HK-2 (cell line): ENCODE results near the gene NRXN3.

Experiments
- DNase-seq: peaks from one replicate; pipeline ENCODE4 v3.0.0-alpha.2; 2018; ENCODE audit not compliant: unreplicated experiment

Gene NRXN3

GRCh38 chr14:79540394-79540793, 1370.2 kb downstream of the NRXN3 start:
- no peak for DNase-seq

- DNase-seq: no peak
Observed at GRCh38 chr14:79542121-79542520, 1371.9 kb downstream of the NRXN3 start.

- no peak for DNase-seq
Observed at GRCh38 chr14:79543348-79543747, 1373.2 kb downstream of the NRXN3 start.

- DNase-seq: peak; percentile 6
Observed at GRCh38 chr14:79543967-79544697, 1374.0 kb downstream of the NRXN3 start.

GRCh38 chr14:79544698-79545070, 1374.5 kb downstream of the NRXN3 start:
- DNase-seq: no peak

- DNase-seq: no peak
Observed at GRCh38 chr14:79548836-79549235, 1378.7 kb downstream of the NRXN3 start.

GRCh38 chr14:79549515-79549914, 1379.3 kb downstream of the NRXN3 start:
- no peak for DNase-seq

GRCh38 chr14:79551523-79551922, 1381.3 kb downstream of the NRXN3 start:
- DNase-seq: no peak

- no peak for DNase-seq
Observed at GRCh38 chr14:79552778-79553177, 1382.6 kb downstream of the NRXN3 start.

- no peak for DNase-seq
Observed at GRCh38 chr14:79554816-79555215, 1384.6 kb downstream of the NRXN3 start.

GRCh38 chr14:79555429-79555828, 1385.3 kb downstream of the NRXN3 start:
- DNase-seq: no peak

GRCh38 chr14:79557309-79557708, 1387.1 kb downstream of the NRXN3 start:
- DNase-seq: no peak

GRCh38 chr14:79562185-79562584, 1392.0 kb downstream of the NRXN3 start:
- DNase-seq: no peak

- no peak for DNase-seq
Observed at GRCh38 chr14:79564371-79564770, 1394.2 kb downstream of the NRXN3 start.

GRCh38 chr14:79567306-79567705, 1397.1 kb downstream of the NRXN3 start:
- no peak for DNase-seq

GRCh38 chr14:79568594-79568993, 1398.4 kb downstream of the NRXN3 start:
- DNase-seq: no peak

- DNase-seq: no peak
Observed at GRCh38 chr14:79569072-79569471, 1398.9 kb downstream of the NRXN3 start.

GRCh38 chr14:79570648-79571047, 1400.5 kb downstream of the NRXN3 start:
- DNase-seq: no peak

- no peak for DNase-seq
Observed at GRCh38 chr14:79571366-79571765, 1401.2 kb downstream of the NRXN3 start.

- DNase-seq: no peak
Observed at GRCh38 chr14:79573486-79573885, 1403.3 kb downstream of the NRXN3 start.

GRCh38 chr14:79575032-79575431, 1404.9 kb downstream of the NRXN3 start:
- DNase-seq: no peak

GRCh38 chr14:79576424-79576823, 1406.3 kb downstream of the NRXN3 start:
- DNase-seq: no peak

GRCh38 chr14:79578470-79578869, 1408.3 kb downstream of the NRXN3 start:
- DNase-seq: no peak

GRCh38 chr14:79580414-79580813, 1410.2 kb downstream of the NRXN3 start:
- DNase-seq: no peak
